Ascending aorta (tissue), 2 donors: Measurements from ENCODE around the gene ARRDC5. TPM values are rescaled to one million over a fixed set of nuclear protein-coding genes. Genes with fewer than 3 reads are reported as not detected.

ENCODE experiments used
- DNase-seq, 2 donors: peaks; one replicate each; pipeline ENCODE4 v3.0.0-alpha.2; 2019; ENCODE audit warnings: low spot score in 2 of 2
- H3K27ac ChIP-seq, 2 donors: fragments of 200-600 bp; sonication (generic); one replicate each; pipeline ENCODE4 v1.5.1; 2016 to 2017; ENCODE audit warnings: mild to moderate bottlenecking in 1 of 2
- H3K27me3 ChIP-seq: fragments of 200-600 bp; sonication (generic); one replicate; pipeline ENCODE4 v1.5.1; 2017
- H3K36me3 ChIP-seq, 2 donors: fragments of 200-600 bp; sonication (generic); one replicate each; pipeline ENCODE4 v1.5.1; 2016
- H3K4me1 ChIP-seq, 2 donors: fragments of 200-600 bp; sonication (generic); one replicate each; pipeline ENCODE4 v1.5.1; 2016 to 2017; ENCODE audit warnings: mild to moderate bottlenecking in 1 of 2
- H3K4me3 ChIP-seq, 2 donors: fragments of 200-600 bp; sonication (generic); one replicate each; pipeline ENCODE4 v1.5.1; 2016 to 2017; ENCODE audit warnings: mild to moderate bottlenecking in 1 of 2
- H3K9me3 ChIP-seq, 2 donors: fragments of 200-600 bp; sonication (generic); one replicate each; pipeline ENCODE4 v1.5.1; 2016
- intact Hi-C: fragments of 100-400 bp; cut with DNase I; formaldehyde crosslinking; loops from one replicate; pipeline ENCODE4 v1.15.1; 2023
- total RNA-seq: library from RNA; depleted of rRNA; stranded (reverse); fragments of >200 nt; gene quantifications from one replicate; pipeline ENCODE4 v1.1.0, GENCODE V29; 2016
- TF ChIP-seq, protein P1 (sequence below), 3 experiments: fragments of 200-600 bp in 2 of 3; fragments of 450-650 bp in 1 of 3; sonication (generic) in 2 of 3; IDR thresholded peaks; one replicate each; pipeline ENCODE4 v1.5.1; 2016 to 2019; ENCODE audit warnings: antibody characterized with exemption in 3 of 3, mild to moderate bottlenecking in 1 of 3, moderate library complexity in 1 of 3

The ARRDC5 gene
- total RNA-seq, 1 donor from 2014 or later, result 8.6 TPM

DNA sequence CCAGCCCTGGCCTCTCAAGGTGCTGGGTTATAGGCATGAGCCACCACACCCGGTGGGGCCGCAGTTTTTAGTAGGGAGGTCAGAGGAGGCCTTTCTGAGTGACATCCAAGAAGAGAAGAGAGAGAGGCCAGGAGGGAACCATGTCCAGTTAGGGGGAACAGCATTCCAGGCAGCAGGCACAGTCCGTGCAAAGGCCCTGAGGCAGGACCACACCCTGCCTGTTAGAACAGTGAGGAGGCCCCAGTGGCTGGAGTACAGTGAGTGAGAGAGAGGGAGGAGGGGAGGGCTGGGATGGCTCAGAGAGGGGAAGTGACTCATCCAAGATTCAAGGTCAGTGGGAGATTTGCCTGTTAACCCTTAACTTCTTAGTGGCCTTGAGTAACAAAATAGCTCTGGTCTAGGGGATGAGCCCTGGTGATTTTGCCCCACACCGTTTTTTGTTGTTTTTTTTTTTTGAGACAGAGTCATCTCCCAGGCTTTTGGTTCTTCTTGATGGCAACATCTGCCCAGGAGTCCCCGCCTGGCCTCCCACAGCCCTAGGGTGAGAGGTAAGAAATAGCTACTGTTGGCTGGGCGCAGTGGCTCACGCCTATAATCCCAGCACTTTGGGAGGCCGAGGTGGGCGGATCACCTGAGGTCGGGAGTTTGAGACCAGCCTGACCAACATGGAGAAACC is 32.5 kb downstream of the ARRDC5 start:
- Histone ChIP-seq H3K27ac (no peak overlapping the region), H3K9me3 (no peaks in the 10 kb centered on the region), H3K4me1 (peaks cover 5 to 17% of the 10 kb centered on the region in 2 donors), H3K4me3 (no peak overlapping the region), H3K36me3 (no peaks in the 10 kb centered on the region), H3K27me3 (no peaks in the 10 kb centered on the region)
- DNase-seq, result peak in 1 of 2 donors; percentile 77
- intact Hi-C loops, result loop anchor here (10.0 kb wide), 1 partner anchor 425 kb away; no protein-coding TSS in a partner anchor
- TF ChIP-seq, protein P1, sequence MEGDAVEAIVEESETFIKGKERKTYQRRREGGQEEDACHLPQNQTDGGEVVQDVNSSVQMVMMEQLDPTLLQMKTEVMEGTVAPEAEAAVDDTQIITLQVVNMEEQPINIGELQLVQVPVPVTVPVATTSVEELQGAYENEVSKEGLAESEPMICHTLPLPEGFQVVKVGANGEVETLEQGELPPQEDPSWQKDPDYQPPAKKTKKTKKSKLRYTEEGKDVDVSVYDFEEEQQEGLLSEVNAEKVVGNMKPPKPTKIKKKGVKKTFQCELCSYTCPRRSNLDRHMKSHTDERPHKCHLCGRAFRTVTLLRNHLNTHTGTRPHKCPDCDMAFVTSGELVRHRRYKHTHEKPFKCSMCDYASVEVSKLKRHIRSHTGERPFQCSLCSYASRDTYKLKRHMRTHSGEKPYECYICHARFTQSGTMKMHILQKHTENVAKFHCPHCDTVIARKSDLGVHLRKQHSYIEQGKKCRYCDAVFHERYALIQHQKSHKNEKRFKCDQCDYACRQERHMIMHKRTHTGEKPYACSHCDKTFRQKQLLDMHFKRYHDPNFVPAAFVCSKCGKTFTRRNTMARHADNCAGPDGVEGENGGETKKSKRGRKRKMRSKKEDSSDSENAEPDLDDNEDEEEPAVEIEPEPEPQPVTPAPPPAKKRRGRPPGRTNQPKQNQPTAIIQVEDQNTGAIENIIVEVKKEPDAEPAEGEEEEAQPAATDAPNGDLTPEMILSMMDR (IDR thresholded peaks at IDR 0.05), result no peak

DNA sequence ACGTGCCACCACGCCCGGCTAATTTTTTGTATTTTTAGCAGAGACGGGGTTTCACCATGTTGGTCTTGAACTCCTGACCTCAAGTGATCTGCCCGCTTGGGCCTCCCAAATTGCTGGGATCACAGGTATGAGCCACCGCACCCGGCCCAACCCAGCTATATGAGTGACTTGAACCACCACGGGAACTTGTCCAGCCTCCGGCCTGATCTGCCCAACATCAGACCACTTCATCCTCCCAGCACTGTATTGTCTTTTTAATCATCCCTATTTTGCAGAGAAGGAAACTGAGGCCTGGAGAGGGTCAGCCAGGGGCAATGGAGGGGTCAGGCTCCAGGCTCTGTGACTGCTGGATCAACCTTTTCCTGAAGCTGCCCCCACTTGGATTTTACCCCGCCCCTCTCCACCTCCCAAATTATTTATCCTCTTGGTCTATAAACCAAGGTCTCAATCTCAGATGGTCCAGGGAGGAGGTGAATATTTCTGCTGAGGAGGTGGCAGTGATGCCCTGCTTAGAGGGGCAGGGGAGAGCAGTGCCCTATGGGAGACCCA is 34.3 kb downstream of the ARRDC5 start:
- Histone ChIP-seq H3K4me1 (peaks cover 5 to 17% of the 10 kb centered on the region in 2 donors), H3K27me3 (no peaks in the 10 kb centered on the region), H3K9me3 (no peaks in the 10 kb centered on the region), H3K36me3 (no peaks in the 10 kb centered on the region), H3K27ac (peak overlapping the region; percentile 66 to 68), H3K4me3 (peak overlapping the region in 1 of 2 donors; percentile 83)
- intact Hi-C loops, result loop anchor here (5.0 kb wide), 1 partner anchor 146 kb away; the partner anchor contains the start of gene DPP9
- TF ChIP-seq, protein P1 (IDR thresholded peaks at IDR 0.05), result no peak
- no peak for DNase-seq

DNA sequence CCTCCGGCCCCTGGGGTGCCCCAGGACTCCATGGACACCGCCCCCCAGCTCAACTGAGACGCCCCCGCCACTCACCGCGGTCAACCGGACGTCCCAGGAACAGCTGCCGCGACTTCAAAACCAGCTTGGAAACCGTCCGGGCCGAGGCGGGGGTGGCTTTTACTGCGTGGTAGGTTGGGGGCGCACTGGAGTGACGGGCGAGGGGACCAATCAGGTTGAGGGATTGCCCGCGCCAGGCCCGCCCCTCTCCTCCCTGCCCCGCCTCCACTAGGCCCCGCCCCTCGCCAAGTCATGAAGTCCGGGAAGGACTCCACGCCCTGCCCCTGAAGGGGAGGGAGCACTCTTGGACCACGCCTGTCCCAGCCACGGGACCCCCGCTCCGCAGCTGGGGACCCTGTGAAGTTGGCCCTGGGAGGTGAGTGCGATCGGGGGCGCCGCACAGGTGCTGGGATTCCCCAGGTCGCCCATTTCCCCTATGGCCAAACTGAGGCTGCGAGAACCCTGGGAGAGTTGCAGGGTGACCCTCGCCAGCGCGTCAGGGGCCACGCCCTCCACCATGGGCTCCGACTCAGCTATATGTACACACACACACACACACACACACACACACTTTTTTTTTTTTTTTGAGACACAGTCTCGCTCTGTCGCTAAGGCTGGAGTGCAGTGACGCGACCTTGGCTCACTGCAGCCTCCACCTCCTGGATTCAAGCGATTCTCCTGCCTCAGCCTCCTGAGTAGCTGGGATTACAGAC is 35.0 kb downstream of the ARRDC5 start, which contains the start of gene PLIN3:
PLIN3 (minus strand) TSS at position 134 of the 752 bp plus-strand sequence. CDS start 6,273 bp downstream, outside the sequence.
- Histone ChIP-seq H3K9me3 (no peaks in the 10 kb centered on the region), H3K4me3 (peak within 1 kb of the TSS; percentile 71 to 83), H3K27ac (peak within 1 kb of the TSS; percentile 68 to 81), H3K36me3 (no peaks in the 10 kb centered on the region), H3K27me3 (no peaks in the 10 kb centered on the region), H3K4me1 (peaks cover 5 to 17% of the 10 kb centered on the region in 2 donors)
- TF ChIP-seq, protein P1 (IDR thresholded peaks at IDR 0.05), result no peak
- DNase-seq, result peak; percentile 89 to 98
- intact Hi-C loops, result loop anchor here (1.0 to 5.0 kb wide), 5 partner anchors 43 to 145 kb away; partner anchors contain the start of genes DPP9 and KDM4B

DNA sequence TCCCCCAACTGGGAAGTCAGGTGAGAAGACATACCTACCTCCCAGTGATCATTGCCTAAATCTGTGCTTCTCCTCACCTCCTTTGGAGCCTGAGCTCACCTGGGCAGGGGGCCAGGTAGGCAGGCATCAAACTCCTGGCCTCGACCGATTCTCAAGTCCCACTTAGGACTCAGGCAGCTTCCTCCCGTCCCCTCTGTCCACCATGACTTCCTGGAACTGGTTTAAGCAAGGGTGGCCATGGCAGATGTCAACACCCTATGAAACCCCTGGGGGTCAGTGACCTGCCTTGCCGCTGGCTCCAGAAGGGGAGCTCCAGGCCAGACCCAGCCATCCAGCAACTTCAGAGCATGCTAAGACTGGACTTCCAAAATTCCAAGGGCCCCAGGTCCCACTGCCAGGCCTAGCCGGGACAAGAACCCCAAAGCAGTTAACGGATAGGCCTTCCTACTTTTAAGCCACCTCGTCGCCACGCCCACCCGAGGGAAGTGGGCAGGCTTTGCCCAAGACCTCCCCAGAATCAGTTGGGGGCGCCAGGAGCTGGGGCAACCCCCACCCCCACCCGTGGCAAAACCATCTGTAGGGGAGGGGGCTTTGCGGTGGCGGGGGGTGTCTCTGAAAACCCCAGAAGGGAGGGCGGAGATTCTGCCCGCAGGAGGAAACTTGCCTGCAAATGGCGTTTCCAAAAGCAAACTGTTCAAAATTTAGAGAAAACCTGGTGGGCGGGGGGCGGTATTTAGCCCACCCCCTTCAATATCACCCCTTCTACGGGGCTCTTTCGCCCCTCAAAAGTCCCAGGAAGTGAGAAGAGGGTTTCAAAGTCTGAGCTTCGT is 35.9 kb downstream of the ARRDC5 start:
- H3K4me1 ChIP-seq, result peaks cover 5 to 17% of the 10 kb centered on the region in 2 donors
- DNase-seq, result peak; percentile 30 to 84
- no peaks in the 10 kb centered on the region for H3K9me3 ChIP-seq
- intact Hi-C loops, result loop anchor here (1.0 to 5.0 kb wide), 5 partner anchors 43 to 145 kb away; partner anchors contain the start of genes DPP9 and KDM4B
- H3K4me3 ChIP-seq, result peak overlapping the region; percentile 71 to 83
- peak overlapping the region; percentile 68 to 81 for H3K27ac ChIP-seq
- no peaks in the 10 kb centered on the region for H3K27me3 ChIP-seq
- TF ChIP-seq, protein P1 (IDR thresholded peaks at IDR 0.05), result no peak
- H3K36me3 ChIP-seq, result peaks cover 0 to 2% of the 10 kb centered on the region in 2 donors

DNA sequence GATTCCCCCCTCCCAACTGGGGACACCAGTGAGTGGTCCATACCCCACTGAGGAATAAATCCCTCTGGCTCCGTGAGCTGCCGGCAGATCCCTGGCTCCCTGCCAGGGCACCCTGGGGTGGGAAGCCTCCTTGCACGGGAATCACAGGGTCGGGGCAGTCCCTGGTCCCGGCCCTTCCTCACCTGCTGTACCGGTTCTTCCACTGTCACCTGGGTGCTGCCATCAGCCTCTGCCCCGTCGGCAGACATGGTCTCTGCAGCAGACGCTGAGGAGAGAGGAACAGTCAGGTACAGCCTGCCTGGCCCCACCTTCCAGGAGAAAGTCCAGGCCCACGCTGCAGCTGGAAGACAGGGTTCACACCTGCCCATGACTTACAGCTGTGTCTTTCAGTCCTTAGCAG is 41.5 kb downstream of the ARRDC5 start:
- H3K36me3 ChIP-seq, result peaks cover 42 to 50% of the 10 kb centered on the region in 2 donors
- intact Hi-C loops, result no loop called here

More for the DNA sequence above, 41.5 kb downstream of the ARRDC5 start:
- Histone ChIP-seq H3K4me3 (no peak overlapping the region), H3K4me1 (peaks cover 0 to 4% of the 10 kb centered on the region in 2 donors), H3K27me3 (no peaks in the 10 kb centered on the region), H3K9me3 (no peaks in the 10 kb centered on the region), H3K27ac (no peak overlapping the region)
- DNase-seq, result no peak
- TF ChIP-seq, protein P1 (IDR thresholded peaks at IDR 0.05), result no peak
